Activated T-cell treated with anti-CD3 and anti-CD28 coated beads for 24 hours (primary cell): ENCODE results near the gene KRT3.
"Not testable (repeated sequence)": the region's sequence is repeated elsewhere in the genome, so short reads cannot be mapped to it uniquely, and the experiment has no call there.

ENCODE experiments used
- DNase-seq: peaks from one replicate; pipeline ENCODE4 v3.0.0-alpha.2; 2020; ENCODE audit warnings: low read depth

The KRT3 gene

DNA sequence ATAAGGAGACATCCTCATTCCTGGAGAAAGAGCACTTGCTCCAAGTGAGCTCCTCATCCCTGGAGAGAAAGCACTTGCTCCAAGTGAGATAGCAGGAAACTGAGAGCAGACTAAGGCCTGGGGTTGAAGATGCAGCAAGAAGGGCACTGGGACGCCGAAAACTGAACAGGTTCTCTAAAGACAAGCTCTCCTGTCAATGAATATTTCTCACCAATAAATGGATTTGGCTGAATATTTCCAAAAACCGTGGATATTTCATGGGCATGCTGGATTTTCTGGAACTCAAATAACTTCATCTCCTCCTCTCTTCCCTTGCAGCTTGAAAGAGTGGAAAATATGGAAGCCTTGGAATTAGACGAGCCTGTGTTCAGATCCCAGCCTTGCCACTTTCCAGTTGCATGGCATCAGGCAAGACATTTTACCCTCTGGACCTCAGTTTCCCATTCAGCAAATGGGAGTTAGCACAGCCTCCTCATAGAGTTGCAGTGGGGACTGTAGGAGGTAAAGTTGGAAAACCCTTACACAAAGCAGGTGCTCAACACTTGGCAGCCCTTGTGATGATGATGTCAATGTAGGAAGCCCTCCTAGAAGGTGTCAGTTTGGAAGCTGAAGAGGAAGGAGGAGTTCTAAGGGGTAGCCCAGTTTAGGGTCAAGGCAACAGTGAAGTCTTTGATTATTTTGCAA is 14.4 kb downstream of the KRT3 start:
- no peak for DNase-seq

DNA sequence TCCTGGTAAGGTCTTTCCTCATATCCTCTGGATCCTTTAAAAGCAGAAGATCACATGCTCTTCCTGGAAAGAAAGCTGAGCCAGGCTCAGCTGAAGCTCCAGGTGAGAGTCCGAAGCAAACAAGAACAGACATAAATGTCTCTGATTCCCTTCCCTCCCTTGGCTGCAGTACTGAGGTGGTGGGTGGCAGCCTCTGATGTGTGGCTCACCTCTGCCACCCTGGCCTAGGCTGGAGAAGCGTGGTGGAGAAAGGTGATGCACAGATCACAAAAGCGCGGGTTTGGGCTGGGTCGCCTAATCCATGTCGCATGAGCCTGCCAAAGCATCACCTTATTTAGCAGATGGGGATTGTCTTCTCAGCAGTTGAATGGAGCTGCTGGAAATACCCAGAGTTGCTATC is 16.0 kb downstream of the KRT3 start:
- no peak for DNase-seq

DNA sequence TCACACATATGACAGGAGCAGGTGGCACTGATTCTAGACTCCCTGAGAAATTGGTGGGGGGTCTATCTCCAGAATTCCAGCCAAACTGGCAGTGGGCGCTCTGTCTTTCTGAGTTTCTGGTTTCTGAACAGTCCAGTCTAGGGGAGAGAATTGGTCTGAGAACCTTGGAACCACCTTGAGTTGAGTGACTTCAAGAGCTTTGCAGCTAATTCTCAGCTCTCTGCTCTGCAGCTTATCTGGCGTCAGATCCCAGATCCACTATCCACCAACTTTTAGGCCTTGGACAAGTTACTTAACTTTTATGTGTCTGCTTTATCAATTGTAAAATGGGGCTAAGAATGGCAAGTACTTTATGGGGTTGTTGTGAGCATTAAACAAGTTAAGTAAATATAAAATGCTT is 17.1 kb downstream of the KRT3 start:
- no peak for DNase-seq

DNA sequence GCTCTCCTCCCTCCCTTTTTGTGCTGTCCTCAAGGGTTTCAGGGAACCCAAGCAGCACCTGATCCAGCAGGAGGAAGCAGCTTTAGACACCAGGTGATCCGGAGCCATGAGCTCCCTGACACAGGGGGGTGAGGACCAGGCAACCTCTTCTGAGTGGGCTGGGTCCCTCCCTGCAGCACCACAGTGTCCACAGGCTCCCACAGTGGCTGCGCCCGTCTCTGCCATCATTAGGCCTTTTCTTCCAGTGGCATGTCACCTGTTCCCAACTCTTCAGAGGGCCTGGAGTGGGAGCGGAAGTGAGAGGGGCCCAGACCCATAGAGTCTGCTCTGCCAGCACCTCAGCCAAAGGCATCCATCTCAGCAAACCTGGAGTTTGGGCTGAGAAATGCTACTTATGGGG is 18.4 kb downstream of the KRT3 start:
- DNase-seq = no peak

DNA sequence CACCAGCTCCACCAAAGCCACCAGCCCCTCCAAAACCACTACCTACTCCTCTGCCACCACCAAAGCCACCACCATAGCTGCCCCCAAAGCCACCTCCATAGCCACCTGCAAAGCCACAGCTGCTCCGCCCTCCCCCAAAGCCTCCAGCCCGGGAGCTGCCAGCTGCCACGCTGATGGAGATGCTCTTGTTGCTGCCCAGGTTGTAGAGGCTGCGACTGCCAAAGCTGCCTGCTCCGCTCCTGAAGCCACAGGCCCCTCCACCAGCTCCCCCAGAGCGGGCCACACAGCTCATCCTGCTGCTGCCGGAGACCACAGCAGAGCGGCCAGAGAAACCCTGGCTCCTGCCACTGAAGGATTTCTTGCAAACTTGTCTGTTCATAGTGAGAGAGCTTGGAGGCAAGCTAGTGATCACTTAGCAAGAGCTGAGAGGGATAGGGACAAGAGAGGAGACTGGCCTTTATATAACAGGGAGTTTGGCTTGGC is 19.0 kb downstream of the KRT3 start, which contains the start of gene KRT76:
Gene KRT76, minus strand, starts transcription at position 433 of the 483 bp plus-strand sequence. Its CDS starts 54 bp downstream, at position 379.
- no peak for DNase-seq

DNA sequence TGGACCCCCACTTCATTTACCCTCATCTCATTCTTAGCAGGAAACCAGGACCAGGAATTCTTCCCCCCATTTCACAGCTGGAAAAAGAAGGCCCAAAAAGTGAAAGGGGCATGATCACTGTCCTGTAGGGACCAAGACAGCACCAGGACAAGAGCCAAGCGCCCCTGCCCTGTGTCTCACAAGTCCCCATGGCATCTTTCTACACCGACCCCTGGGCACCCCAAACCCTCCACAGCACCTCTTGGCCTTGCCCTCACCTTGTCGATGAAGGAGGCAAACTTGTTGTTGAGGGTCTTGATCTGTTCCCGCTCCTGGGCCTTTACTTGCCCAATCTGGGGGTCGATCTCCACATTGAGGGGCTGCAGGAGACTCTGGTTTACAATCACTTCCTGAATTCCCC is 19.5 kb downstream of the KRT3 start:
- DNase-seq = no peak

DNA sequence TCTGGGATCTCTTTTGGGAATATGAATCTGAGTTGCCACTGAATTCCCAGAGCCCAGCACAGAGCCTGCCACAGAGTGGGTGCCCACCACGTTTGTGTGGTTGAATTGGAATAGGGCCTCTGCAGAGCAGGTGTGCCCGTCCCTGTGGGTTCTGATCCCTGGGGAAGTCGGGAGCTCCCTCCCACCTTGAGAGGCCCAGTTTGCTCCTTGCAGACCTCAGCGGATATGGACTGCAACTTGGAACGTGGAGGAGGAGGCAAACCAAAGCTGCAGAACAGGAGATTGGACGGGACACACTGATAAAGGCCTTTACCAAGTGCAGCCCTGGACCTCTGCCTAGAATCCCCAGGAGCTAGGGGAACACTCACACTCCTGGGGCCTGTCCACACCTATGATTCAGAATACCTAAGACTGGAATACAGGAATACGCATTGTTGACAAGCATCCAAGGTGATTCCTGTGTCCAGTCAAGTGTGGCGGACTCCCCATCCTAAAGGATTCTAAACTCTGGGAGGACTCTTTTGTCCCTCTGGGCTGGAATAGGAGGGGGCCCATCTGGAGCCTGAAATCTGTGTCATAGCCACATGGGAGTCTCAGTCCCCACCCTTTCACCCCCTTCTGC is 21.2 kb downstream of the KRT3 start:
- no peak for DNase-seq

DNA sequence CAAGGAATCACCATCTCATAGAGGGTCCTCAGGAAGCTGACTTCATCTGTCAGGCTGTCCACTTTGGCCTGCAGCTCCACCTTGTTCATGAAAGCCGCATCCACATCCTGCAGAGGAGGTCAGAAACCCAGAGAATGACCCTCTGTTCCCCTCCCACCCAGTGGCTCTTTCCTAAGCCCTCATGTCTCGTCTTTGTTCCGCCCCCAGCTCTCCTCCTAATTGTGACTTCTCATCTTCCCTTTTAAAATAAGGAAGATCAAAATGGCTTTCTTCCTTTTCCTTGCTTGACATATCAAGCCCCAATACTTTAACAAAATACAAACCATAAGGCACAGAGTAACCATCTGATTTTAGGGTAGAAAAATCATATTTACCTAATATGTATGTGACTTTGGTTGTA is 23.1 kb downstream of the KRT3 start:
- DNase-seq = no peak

DNA sequence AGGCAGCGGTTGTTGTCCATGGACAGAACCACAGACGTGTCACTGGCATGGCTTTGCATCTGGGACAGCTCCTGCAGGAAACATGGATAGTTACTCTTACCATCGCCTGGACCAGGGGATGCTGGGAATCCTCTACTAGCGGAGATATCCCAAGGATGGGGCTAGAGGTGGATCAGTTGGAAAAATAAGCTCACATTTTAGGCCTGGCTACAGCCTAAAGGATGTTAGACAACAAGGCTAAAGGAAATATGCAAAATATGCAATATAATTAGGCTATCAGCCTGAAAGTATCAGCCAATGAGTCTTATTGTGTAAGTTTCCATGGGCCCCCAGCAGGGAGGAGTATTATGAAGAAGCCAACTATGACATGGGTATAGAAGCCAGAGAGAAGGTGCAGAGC is 23.7 kb downstream of the KRT3 start:
- no peak for DNase-seq

DNA sequence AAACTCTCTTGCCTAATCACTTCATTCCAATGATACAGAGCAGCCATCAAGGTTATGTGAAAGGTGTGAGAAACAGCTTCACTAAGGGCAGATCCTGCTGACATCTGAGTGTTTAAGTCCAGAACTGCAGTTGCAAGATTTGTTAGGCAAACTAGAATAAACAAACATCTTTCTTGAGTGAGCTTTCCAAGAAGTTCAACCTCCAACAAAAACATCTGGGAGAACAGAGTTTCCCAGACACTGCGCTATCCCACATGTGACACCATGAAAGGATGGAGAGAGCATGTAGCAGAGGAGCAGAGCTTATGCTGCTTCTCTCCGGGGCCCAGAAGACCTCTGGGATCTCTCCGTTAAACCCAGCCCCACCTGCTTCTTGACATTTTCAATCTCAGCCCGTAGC is 24.4 kb downstream of the KRT3 start:
- DNase-seq = no peak

DNA sequence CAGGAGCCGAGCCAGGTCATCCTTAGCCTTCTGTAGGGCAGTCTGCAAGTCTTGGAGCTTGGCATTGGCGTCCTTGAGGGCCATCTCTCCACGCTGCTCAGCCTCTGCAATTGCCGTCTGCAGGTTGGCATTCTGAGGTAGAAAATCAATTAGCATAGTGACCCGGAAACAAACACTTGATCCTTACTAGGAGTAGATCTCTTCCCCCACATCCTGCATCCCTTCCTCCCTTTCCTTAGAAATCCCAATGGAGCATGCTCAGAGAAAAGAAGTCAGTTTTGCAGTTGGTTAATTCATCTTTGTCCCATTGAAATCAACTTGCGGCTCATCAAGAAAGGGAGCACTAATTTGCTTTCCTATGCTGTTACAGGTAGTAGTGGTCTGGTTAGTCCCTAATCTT is 24.8 kb downstream of the KRT3 start:
- DNase-seq = no peak

DNA sequence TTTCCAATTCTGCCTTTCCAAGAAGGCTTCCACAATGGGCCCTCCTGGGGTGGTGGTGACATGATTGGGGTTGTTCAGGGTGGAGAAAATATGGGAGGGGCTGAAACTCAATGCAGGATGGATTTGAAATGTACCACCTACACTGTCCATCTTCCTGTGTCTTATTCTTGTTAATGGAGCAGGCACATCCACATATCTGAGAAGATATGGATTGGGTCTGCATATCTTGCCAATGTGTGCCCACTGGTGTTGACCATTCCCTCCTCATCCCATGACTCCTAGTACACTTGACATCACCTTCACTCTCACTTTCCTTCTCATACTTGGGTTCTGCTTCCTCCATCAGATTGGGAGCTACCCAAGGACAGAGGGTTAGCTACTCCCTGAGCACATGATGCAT is 26.0 kb downstream of the KRT3 start:
- DNase-seq = no peak

DNA sequence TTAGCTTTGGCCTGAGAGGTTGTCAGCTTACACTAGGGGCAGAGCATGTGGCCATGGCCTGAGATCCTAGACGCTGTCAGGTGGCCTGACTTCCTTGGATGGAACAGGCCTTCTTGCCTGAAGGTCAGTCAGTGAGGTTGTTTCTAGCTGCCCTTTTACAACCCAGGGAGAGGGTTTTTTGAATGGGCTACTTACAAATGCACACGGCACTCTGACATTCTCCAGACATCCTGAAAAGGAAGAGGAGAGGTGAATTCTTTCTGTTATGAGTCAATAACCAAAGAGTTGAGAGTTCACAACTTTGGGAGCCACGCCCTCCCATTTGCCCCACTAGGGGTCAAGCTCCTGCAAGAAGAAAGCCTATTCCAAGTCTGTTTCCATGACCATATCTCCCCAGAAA is 26.6 kb downstream of the KRT3 start:
- no peak for DNase-seq

DNA sequence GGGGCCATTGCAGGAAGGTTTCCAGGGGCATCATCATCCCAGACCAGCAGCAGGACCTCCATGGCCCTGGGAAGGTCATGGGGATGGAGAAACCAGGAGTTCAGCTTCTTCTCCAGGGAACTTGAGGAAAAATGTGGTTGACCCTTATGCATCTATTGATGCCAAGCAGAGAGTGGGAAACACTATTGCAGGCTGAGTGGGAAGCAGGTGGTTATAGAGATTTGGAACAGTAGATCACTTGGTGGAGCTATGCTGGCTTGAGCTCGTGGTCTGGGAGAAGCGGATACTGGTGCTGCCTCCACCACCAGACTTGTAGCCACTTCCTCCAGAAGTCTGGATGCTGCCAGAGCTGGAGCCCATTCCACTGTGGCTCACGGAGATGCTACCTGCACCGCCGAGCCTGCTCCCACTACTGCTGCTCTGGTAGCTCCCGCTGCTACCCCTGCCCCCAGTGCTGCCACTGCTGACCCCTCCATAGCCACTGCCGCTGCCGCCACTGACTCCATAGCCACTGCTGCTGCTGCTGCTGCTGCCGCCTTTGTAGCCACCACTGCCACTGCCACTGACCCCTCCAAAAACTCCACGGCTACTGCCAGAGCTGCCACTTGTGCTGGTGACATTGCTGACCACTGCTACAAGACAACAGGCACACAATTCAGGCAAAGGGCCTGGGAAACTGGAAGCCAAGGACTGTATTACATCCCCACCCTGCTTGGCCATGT is 27.3 kb downstream of the KRT3 start:
- no peak for DNase-seq

DNA sequence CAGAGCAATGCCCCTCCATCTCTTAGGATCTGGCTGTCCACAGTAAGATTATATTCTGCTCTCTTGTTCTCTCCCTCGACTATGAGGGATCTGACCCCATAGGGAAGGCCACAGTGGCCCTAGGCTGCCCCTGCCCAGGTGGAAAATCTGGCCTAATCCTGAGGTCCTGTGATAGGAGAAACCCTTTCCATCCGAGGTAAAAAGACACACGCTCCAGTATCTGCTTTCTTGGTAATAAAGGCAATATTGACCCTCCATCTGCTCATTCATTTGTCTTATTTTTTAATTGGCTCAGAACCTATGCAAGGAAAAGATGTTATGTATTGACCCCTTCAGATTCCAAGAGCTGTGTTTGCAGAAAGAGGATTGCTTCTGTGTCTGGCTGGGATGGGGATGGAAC is 28.5 kb downstream of the KRT3 start:
- DNase-seq = no peak

DNA sequence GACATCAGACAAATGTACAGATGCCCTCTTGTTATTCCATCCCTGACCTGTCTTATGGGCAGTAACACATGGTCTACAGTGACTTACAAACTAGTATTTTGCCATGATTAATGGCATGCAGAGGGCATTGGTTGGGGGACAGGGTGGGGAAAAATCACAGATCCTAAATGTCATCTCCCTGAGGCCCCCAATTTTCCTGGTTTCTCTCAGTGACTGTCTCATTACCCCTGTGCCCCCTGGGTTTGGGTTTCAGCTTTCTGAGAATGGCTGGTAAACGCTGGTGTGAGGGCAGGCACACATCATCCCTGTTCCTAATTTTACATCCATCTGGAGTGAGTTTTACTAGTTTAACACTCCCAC is 28.9 kb downstream of the KRT3 start:
- DNase-seq = no peak

DNA sequence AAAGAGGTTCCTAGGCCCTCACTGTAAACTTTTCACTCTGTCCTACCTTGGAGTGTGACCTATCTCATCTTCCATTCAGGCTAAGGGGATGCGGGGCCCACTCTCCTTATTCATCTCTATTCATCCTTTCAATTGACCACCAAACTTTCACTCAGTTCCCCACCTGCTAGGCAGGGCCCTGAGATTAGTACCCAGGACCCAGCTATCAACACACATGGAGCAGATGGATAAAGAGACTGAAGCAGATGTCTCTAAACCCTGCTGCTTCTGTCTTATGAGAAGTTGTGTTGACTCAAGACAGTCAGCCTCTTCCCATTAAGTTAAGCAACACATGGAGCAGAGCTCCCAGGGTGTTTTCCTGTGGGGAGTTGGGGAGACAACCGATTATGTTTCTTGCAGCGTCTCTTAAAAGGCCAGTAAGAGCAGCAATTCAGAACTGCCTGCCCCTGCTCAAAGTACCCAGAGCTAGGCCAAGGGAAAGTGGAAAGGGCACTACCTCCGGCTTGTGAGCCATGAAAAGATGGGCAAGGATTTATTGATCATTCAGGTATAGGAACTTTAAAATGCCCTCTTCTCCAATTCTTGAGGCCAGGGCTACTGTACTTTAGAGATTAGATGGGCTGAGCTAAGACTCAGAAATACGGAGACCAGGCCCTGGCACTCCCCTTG is 29.4 kb downstream of the KRT3 start:
- DNase-seq = no peak

DNA sequence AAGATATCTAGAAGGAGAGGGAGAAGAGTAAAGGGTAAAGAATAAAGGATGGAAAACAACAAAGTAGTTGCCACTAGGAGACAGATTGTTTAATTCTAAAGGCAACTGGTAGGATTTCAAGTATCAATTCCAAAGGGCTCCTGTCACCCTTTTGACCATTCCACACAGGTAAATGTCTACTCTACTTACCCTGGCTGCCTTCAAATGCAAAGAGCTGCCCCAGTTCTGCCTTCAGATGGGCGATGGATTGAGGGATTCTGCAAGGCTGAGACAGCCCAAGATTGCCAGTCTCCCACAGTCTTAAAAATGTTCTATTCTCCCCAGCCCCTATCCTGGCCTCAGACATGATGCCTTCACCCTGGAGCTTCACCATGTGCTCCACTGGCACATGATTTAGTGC is 30.2 kb downstream of the KRT3 start:
- no peak for DNase-seq

DNA sequence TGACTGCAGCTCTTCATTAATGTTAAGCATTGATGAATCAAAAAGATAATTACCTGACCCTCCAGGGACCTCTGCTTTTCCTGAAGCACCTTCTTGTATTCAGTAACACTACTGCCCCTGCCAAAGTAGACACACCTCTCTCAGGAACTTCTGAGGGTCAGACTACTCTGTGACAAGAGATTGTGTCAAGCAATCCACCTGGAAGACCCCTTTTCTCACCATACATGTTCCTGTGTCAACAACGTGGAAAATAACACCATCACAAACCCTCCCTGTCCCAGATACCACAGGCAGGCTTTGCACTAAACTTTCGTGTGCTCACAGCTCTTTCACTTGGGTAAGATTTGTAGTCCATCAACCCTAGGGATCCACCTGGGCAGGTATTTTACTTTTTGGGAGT is 31.9 kb downstream of the KRT3 start:
- no peak for DNase-seq

DNA sequence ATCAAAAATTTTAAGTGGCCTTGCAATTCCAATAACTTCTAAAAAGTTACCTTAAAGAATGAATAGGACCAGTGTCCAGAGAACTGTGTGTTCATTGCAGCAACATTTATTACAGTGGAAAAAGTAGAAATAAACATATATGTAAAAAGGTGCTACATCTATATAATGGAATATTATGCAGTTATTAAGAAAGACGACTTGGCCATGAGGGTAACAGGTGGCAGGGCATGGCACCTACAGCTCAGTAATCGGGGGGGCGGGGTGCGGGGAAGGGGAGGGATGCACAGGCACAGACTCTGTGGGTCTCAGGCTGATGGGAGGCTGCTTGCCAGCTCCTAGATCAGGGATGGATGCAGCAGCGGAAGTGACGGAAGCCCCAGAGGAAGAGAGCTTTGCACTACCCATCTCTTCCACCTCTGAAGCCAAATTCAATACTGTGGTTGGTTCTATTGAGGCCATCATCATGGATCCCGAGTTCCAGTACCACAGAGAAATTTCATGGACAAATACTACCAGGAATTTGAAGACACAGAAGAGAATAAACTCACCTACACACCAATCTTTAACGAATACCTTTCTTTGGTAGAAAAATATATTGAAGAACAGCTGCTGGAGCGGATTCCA is 32.8 kb downstream of the KRT3 start:
- no peak for DNase-seq

DNA sequence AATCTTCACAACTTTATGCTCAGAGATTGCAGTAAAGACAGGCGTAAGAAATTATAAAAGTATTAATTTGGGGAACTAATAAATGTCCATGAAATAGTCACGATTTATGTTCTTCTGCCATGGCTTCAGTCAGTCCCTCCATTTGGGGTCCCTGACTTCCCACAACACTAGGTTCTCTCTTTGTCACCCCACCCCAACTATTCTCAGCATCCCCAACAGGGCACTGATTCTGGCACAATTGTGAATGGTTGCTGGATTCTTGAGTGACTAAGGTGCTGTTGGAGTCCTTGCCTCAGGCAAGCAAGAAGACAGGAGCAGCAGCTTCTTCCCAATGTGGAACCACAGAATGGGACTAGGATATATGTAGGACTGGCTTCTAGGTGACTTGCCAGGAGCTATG is 34.1 kb downstream of the KRT3 start:
- no peak for DNase-seq

DNA sequence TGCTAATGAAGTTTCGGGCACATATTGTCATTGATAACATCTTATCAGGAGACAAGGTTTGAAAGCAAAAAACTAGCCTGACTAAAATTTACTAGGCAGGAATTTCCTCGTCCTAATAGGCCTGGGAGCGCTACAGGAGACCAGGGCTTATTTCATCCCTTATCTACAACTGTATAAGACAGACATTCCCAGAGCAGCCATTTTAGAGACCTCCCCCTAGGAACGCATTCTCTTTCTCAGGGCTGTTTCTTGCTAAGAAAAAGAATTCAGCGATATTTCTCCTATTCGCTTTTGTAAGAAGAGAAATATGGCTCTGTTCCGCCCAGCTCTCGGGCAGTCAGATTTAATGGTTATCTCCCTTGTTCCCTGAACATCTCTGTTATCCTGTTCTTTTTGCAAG is 34.7 kb downstream of the KRT3 start:
- DNase-seq = not testable (repeated sequence)
